Measurements from ENCODE around the gene BRS3. TPM values are rescaled to one million over a fixed set of nuclear protein-coding genes. Genes with fewer than 3 reads are reported as not detected.
A peak's percentile ranks its signal among the peaks of the same experiment; 100 is the strongest.

Gene BRS3
- total RNA-seq, 2 donors from 2014 or later = not detected

DNA sequence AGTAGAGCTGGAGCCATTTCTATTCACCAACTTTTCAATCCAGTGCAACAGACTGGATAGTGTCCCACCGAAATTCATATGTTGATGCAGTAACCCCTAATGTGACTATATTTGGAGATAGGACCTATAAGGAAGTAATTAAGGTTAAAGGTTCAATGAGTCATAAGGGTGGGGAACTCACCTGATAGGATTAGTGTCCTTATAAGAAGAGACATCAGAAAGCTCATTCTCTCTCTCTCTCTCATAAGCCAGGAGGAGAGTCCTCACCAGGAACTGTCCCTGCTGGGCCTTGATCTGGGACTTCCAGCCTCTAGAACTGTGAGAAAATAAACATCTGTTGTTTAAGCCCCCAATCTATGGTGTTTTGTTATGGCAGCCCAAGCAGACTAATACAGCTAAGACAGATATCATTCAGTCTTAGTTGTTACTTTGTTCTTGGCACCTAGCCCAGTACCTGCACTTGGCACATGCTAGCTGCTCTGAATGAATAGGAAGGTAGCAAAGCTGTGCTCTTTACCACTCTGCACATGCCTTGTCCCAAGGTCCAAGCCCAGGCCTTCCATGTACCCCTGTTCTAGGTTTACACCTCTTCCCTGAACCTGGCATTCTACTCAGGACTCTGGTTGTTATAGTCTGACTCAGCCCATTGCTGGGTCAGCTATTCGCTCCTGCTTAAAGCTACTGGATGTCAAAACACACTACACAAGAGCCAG, 19.2 kb upstream of the BRS3 start:
- no peaks in the 10 kb centered on the region for H3K4me1 ChIP-seq
- 91 to 100% methylated on average over 2 of the region's 2 CpGs for WGBS, 2 donors
- H3K27ac ChIP-seq = no peak overlapping the region
- no peaks in the 10 kb centered on the region for H3K27me3 ChIP-seq
- H3K9me3 ChIP-seq = no peaks in the 10 kb centered on the region
- DNase-seq (peak in 1 of 4 donors; percentile 34), ATAC-seq (no peak)
- no peak for TF ChIP-seq POLR2A (IDR thresholded peaks at IDR 0.05)
- TF ChIP-seq, protein P1, sequence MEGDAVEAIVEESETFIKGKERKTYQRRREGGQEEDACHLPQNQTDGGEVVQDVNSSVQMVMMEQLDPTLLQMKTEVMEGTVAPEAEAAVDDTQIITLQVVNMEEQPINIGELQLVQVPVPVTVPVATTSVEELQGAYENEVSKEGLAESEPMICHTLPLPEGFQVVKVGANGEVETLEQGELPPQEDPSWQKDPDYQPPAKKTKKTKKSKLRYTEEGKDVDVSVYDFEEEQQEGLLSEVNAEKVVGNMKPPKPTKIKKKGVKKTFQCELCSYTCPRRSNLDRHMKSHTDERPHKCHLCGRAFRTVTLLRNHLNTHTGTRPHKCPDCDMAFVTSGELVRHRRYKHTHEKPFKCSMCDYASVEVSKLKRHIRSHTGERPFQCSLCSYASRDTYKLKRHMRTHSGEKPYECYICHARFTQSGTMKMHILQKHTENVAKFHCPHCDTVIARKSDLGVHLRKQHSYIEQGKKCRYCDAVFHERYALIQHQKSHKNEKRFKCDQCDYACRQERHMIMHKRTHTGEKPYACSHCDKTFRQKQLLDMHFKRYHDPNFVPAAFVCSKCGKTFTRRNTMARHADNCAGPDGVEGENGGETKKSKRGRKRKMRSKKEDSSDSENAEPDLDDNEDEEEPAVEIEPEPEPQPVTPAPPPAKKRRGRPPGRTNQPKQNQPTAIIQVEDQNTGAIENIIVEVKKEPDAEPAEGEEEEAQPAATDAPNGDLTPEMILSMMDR (IDR thresholded peaks at IDR 0.05) = no peak
- no peak overlapping the region for H3K4me3 ChIP-seq
- intact Hi-C loops (cut with DNase I) = no loop called here
- H3K36me3 ChIP-seq (replicated peaks in 1 of 2; ENCODE audit: insufficient read depth in 1 of 2, low read depth in 2 of 2) = no peaks in the 10 kb centered on the region

DNA sequence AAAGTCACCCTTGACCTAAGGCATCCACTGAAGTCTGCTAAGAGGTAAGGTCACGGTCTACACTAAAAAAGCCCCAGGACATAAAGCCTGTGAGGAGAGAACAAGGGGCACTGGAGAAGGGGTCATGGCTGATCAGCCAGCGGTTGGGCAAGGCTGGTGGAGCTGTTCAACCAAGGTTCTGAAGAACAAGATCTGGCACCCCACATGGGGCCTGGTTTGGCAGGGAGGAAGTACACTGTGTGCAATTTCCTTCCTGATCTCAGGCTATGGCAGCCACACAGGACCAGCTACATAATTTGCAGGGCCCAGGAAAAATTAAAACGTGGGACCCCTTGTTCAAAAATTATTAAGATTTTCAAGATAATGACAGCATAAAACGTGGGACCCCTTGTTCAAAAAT, 14.1 kb upstream of the BRS3 start:
- H3K27ac ChIP-seq = no peak overlapping the region
- TF ChIP-seq, protein P1 (IDR thresholded peaks at IDR 0.05) = no peak
- TF ChIP-seq POLR2A (IDR thresholded peaks at IDR 0.05) = no peak
- H3K4me1 ChIP-seq = no peaks in the 10 kb centered on the region
- DNase-seq = no peak
- intact Hi-C loops (cut with DNase I) = no loop called here
- ATAC-seq = no peak
- H3K9me3 ChIP-seq = no peaks in the 10 kb centered on the region
- WGBS, 2 donors = 63 to 71% methylated on average over 3 to 4 of the region's 4 CpGs
- H3K27me3 ChIP-seq = no peaks in the 10 kb centered on the region
- H3K4me3 ChIP-seq = no peak overlapping the region
- no peaks in the 10 kb centered on the region for H3K36me3 ChIP-seq (replicated peaks in 1 of 2; ENCODE audit: insufficient read depth in 1 of 2, low read depth in 2 of 2)

DNA sequence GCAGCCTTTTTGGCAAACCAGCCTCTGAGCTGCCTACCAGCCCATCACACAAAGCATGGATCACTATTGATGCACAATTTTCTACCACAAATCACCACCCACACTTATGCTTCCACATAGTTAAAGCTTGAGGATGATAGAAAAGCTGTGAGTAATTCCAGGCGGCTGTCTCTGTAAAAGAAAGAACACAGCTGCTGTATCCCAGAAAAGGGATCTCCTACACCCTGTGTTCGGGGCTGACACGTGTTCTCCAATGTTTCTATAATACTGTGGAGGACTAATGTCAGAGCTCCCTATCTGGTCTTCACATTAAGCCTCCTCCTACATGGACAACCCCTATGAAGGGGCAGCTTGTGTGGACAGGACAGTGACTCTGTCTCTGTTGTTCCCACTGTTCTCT, 12.5 kb upstream of the BRS3 start:
- TF ChIP-seq, protein P1 (IDR thresholded peaks at IDR 0.05) = no peak
- no peak for TF ChIP-seq POLR2A (IDR thresholded peaks at IDR 0.05)
- DNase-seq (no peak), ATAC-seq (no peak)
- WGBS, 2 donors = 61 to 79% methylated on average over 2 to 3 of the region's 3 CpGs
- no peak overlapping the region for H3K4me3 ChIP-seq
- no peak overlapping the region for H3K27ac ChIP-seq
- H3K36me3 ChIP-seq (replicated peaks in 1 of 2; ENCODE audit: insufficient read depth in 1 of 2, low read depth in 2 of 2) = no peaks in the 10 kb centered on the region
- H3K9me3 ChIP-seq = no peaks in the 10 kb centered on the region
- H3K27me3 ChIP-seq = no peaks in the 10 kb centered on the region
- intact Hi-C loops (cut with DNase I) = no loop called here
- H3K4me1 ChIP-seq = no peaks in the 10 kb centered on the region

DNA sequence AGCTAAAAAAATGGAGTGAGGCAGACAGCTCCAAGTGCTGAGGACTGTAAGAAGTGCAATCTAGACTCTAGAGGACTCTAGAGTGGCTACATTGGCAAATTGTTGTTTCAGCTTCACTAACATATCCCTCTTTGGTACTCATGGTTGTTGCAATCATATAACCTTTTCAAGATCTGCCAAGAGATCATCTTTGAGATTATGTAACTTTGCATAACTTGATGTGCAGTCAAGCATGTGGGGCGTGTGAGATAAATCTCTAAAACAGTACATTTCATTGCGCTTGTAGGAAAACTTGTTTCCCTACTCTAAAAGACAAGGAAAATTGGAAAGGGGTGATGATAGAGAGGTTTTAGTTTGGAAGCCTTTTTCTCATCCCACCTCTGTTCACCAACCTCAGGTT, 11.2 kb upstream of the BRS3 start:
- no peaks in the 10 kb centered on the region for H3K4me1 ChIP-seq
- H3K36me3 ChIP-seq (replicated peaks in 1 of 2; ENCODE audit: insufficient read depth in 1 of 2, low read depth in 2 of 2) = no peaks in the 10 kb centered on the region
- no peak for TF ChIP-seq POLR2A (IDR thresholded peaks at IDR 0.05)
- H3K9me3 ChIP-seq = no peaks in the 10 kb centered on the region
- H3K4me3 ChIP-seq = no peak overlapping the region
- WGBS, 2 donors = 87 to 93% methylated on average over 2 of the region's 2 CpGs
- intact Hi-C loops (cut with DNase I) = no loop called here
- DNase-seq = no peak
- H3K27me3 ChIP-seq = no peaks in the 10 kb centered on the region
- no peak overlapping the region for H3K27ac ChIP-seq
- ATAC-seq = no peak

DNA sequence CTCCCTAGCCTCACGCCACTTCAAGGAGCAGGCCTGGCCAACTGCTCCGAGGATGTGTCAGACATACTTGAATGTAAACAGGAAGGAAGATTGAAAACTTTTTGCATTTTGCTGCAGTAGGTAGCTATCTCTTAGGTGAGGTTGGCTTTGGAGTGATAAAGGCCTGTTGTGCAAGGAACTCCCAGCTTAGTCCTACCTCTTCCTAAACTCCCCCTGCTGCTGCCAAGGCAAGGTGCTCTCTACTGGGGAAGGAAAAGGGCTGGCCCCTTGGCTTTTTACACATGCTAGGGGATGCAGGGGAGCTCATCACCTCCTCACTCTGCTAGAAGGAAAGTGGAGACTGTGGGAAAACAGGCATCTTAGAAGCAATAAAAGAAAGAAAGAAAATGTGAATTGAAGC, 10.7 kb upstream of the BRS3 start:
- DNase-seq = peak in 1 of 4 donors; percentile 2
- WGBS, 2 donors = 61 to 88% methylated on average over 2 of the region's 2 CpGs
- Histone ChIP-seq H3K9me3 (no peaks in the 10 kb centered on the region), H3K27me3 (no peaks in the 10 kb centered on the region), H3K36me3 (replicated peaks in 1 of 2; ENCODE audit: insufficient read depth in 1 of 2, low read depth in 2 of 2) (no peaks in the 10 kb centered on the region), H3K4me1 (no peaks in the 10 kb centered on the region), H3K4me3 (no peak overlapping the region), H3K27ac (no peak overlapping the region)
- no peak for TF ChIP-seq POLR2A (IDR thresholded peaks at IDR 0.05)
- TF ChIP-seq, protein P1 (IDR thresholded peaks at IDR 0.05) = peak in 1 of 7 experiments; percentile 16
- ATAC-seq = no peak
- intact Hi-C loops (cut with DNase I) = no loop called here

Measured in body of pancreas (tissue), 4 donors.